NCI-H1048 (cell line): ENCODE measurements around the gene MAL.

ENCODE experiments used
- DNase-seq: peaks from one replicate; lab custom pipeline; 2025; lab: John Stamatoyannopoulos, UW

MAL gene

DNA sequence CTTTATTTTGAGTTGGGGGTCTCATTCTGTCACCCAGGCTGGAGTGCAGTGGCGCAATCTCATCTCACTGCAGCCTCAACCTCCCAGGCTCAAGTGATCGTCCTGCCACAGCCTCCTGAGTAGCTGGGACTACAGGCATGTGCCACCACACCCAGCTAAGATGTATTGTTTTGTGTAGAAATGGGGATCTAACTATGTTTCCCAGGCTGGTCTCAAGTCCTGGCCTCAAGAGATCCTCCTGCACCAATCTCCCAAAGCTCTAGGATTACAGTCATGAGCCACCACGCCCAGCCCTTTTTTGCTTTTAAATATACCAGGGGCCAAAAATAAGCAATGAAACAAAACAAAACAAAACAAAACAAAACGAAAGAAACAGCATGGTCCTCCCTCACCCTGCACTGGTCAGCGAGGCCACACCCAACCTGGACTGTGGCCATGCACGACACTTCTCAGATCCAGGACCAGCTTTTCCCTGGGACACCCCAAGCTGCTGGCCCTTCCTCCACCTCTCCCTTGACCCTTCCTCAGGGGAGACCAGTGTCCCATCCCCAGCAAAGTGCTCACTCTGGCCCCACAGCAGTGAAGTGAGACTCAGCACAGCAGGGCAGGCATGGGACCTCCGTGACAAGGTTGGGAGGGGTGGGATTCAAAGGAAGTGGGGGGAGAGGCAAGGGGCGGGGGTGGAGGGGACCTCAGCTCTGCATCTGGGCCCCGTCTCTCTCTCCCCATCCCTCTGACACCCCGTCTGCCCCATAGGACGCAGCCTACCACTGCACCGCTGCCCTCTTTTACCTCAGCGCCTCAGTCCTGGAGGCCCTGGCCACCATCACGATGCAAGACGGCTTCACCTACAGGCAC lies 23.5 kb downstream of the MAL start:
- DNase-seq = no peak

GRCh38 chr2:95049683-95049955 lies 24.1 kb downstream of the MAL start:
- DNase-seq = no peak

DNA sequence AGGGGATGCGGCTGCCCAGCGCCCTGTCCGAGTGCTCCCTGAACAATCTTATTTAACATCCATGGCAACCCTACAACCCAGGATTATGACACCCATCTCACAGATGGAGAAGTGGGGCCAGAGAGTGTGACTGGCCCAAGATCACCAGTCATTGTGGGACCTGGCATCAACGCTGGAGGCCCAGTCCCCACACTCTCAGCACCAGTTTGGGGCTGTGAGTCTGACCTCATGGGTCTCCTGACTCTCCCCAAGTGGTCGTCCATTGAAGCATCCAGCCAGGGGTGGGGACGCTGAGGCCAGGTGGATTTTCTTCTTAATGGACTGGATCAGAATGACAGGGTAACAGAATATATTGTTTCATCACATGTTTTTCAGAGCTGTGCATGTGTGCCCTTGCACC lies 24.5 kb downstream of the MAL start:
- no peak for DNase-seq

DNA sequence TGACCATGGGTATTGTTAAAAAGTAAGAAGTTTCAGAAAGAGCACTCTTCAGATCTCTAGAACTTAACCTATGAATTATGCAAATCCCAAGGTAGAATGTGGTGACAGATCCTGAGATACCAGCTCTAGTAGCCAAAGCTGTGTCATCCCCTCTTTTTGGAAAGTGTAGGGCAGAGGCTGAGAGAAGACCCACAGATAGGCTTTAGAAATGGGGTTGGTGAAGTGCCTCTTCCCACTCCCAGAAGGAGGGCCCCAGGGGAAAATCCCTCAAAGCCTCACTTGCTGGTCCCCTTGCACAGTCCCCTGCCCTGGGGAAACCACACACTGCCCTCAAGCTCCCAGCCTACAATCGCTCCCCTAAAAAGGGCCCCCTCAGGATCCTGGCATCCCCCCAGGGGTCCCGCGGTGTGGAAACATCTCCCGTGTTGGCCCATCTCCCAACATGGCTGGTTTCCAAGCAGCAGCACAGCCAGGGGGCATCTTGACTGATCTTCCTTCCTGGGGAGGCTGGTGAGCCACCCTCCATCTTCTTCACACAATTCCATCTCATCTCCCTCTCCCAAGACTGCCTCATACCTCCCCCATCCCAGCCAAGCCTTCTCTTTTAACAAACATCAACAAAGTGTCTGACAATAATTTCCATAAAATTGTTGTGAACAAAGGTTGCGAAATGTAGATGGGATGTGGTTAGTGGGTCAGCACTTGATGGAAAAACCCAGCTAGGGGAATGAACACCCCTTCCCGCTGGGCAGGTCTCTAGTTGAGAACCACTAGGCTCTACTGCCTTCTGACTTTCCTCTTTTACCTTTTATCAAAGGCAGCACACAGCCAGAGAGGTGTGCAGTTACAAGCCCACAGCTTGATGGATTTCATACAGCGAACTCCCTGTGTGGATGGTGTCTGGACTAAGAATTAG lies 25.1 kb downstream of the MAL start:
- no peak for DNase-seq

DNA sequence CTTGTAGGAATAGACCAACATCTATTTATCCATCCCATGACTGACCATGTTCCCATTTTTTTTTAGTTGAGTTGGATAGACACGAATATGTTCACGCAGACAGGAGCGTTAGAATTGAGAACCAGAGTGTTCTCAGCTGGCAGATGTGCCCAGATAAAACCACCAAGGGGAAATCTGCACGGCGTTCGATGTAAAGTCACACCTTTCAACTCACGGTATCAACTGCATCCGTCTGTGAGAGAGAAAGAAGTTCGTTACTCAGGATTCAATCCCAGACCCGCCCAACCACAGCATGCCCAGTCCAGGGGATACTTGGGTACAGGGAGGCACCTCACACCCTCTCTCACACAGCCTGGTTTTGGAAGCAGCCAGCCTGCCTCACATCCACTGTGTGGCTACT lies 26.1 kb downstream of the MAL start:
- no peak for DNase-seq

- no peak for DNase-seq
Measured at GRCh38 chr2:95052307-95052706, 26.8 kb downstream of the MAL start.

GRCh38 chr2:95052804-95053479 lies 27.4 kb downstream of the MAL start:
- DNase-seq = no peak

GRCh38 chr2:95053543-95053942 lies 28.0 kb downstream of the MAL start:
- no peak for DNase-seq

GRCh38 chr2:95054016-95054415 lies 28.5 kb downstream of the MAL start:
- DNase-seq = no peak

DNA sequence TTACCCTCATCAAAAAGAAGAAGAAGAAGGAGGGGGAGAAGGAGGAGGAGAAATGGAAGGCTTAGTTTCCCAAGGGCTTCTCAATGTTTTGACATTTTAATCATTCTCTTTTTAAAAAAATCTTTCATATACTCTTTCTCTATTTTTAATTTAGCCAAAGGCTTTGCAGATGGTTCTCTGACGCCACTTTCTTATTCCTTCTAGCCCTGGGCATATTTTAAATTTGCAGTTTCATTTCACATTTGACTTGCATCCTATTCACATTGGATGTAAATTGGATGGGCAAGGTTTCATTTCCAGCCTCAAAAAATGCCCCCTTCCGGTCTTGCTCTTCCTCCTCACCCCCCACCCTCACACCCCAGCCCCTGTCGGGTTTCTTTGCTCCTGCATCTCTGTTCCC lies 29.8 kb downstream of the MAL start:
- no peak for DNase-seq

DNA sequence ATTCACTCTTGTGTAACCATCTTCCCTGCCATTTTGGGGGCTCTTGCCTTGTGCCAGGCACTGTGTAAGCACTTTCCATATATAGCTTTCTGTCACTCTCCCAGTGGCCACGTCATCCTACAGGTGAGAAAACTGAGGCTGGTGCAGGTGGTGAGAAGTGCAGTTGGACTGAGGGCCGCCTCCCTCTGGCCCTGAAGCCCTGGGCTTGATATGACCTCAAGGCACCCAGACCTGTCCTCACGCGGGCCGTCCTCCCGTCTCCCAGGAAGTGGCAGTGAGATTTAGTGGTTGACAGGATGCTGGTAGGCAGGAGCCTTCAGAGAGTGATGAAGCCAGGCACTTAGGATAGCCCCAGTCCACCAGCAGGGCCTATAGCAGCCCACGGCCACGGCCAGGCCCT lies 30.5 kb downstream of the MAL start:
- DNase-seq = no peak

DNA sequence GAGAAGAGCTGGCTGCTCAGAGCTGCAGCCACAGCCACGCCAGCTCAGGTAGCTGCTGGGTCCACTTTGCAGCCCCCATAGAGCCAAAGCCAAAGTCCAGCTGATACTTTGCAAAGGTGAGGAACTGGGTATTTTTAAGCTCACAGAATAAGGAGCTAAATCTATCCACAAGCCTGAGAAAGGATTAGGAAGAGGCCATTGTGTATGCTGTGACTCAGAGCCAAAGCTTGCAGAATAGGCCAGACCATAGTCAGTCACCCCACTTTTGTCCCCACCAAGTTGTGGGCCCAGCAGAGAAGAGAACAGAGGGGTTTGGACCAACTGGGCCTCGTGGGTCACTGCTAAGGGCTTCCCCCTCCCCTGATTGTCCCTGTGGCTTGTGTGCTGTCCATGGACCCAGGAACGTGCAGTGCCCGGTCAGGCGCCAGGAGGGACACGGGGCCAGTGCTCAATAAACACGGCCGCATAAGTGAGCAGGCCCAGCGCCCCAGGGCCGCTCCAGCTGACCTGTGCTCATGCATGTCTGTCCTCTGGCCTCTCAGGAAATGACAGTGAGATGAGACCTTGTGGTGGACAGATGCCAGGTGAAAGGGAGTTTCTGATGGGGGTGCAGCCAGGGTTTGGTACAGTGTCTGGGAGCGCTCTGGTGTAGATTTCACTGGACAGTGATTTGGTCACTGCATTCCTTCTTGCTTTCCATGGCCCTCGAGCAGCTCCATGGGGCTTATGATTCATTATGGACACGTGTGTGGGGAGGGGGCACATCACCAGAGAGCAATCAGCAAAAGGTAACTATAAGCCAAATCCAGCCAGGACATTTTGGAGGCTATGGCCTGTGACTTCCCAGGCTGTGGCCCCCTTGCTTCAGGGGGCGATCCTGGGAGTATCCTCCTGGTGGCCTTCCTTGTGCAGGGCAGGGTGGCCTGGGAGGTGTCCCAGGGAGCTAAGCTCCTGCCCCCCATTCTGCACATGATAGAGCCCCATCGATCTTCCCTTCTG lies 31.3 kb downstream of the MAL start:
- no peak for DNase-seq

DNA sequence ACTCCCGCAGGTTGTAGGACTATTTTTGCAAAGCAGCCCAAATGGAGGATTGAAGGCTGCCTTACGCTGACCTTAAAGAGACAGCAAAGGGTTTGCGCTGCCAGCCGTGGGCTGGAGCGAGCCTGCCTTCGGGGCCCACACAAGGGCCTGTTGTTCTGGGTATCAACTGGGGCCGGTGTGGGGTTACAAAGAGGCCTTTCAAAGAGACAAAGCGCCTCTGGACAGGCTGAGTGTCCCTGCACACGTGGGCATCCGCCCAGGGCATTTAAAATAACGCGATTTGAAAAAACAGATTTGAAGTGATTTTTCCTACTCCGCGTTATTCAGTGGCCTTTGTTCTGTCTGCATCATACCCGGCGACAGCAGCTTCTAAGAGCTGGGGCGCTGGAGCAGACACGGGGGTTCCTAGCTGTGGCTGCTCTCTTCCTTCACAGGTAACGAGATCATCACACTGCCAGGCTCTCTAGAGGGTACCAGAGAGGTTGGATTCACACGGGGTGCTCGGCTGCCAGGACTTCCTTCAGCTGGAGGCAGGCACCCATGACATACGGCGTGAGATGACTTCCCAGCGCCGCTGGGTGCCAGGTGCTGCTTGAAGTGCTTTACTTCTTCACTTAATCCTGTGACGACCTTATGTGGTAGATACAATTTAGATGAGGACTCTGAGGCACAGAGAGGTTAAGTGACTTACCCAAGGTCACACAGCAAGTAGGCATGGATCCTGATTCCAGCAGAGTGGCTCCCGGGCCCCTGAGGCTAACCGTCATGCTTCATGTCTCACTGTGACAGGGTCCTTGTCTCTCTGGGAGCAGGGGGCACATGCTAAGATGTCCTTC lies 32.2 kb downstream of the MAL start:
- no peak for DNase-seq

GRCh38 chr2:95058466-95058988 lies 33.0 kb downstream of the MAL start:
- DNase-seq = no peak

- no peak for DNase-seq
Measured at GRCh38 chr2:95058989-95059641, 33.6 kb downstream of the MAL start.

DNA sequence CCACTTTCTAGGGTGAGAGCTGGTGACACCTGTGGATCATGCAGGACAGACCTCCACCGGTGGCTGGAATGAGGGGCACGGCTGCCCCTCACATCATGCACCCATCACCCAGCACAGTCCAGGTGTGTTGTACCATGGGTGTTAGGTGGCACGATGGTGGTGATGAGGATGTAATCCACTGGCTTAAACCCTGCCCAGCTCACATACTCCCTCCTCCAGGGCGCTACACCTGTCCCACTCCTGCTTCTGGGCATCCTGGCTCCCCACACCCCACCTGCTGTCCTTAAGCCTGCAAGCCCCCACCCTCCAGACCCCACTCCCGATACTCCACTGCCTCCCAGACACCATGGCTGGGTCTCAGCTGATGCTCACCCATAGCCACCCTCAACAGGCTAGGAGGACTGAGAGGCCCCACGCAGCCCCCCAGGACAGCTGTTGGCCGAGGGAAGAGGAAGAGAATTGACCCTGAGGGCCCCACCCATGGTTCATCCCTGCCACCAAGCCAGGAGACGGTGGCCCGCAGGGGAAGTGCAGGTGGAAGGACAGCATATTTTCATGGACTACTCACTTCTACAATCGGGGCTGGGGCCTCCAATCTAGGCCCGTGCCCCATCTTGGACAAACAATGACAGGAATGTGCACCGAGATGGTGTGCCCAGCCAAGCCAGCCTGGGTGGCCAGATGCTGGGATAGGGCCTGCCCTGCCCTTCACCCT lies 34.3 kb downstream of the MAL start:
- no peak for DNase-seq

- DNase-seq = no peak
Measured at GRCh38 chr2:95060446-95061118, 35.1 kb downstream of the MAL start.

- DNase-seq = no peak
Measured at GRCh38 chr2:95061119-95061512, 35.6 kb downstream of the MAL start.
